ENCODE data around the gene STRN3. TPM values are rescaled to one million over a fixed set of nuclear protein-coding genes. Genes with fewer than 3 reads are reported as not detected.
"Not testable (repeated sequence)": the region's sequence is repeated elsewhere in the genome, so short reads cannot be mapped to it uniquely, and the experiment has no call there.

The STRN3 gene
- total RNA-seq, 2 donors from 2014 or later = 20.3 to 35.7 TPM

DNA sequence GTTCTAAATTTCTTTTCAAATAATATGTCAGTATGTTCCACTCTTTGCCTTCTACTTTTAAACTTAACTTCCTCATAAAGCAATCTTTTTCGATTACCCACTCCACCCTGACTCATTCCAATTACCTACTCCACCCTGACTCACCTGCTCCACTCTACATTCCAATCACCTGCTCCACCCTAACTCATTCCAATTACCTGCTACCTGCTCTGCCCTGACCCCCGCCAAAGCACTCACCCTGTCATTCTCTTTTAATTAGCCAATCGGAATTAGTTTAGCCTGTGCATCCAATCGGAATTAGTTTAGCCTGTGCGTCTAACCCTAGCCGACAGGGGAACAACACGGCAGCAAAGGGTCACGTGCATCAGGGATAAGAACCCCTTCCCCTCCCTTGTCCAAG, 60.3 kb downstream of the STRN3 start:
- Mint-ChIP-seq H3K36me3 (peaks cover 12% of the 10 kb centered on the region), H3K4me1 (ENCODE audit: low read depth in 2 of 2) (peaks cover 29 to 31% of the 10 kb centered on the region in 2 donors)
- not testable (repeated sequence) for DNase-seq (ENCODE audit: low spot score); H3K4me3 Mint-ChIP-seq; H3K27ac Mint-ChIP-seq; H3K9me3 Mint-ChIP-seq; H3K27me3 Mint-ChIP-seq; ATAC-seq

DNA sequence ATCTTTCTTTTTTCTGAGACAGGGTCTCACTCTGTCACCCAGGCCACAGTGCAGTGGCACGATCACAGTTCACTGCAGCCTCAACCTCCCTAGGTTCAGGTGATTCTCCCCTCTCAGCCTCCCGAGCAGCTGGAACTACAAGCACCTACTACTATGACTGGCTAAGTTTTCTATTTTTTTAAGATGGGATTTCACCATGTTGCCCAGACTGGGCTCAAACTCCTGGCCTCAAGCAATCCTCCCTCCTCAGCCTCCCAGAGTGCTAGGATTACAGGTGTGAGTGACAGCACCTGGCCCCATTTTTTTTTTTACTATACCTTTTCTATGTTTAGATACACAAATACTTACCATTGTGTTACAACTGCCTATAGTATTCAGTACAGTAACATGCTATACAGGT, 63.6 kb downstream of the STRN3 start:
- Mint-ChIP-seq H3K4me1 (ENCODE audit: low read depth in 2 of 2) (peaks cover 24 to 29% of the 10 kb centered on the region in 2 donors), H3K36me3 (peaks cover 12% of the 10 kb centered on the region)
- DNase-seq (ENCODE audit: low spot score); H3K27ac Mint-ChIP-seq; H3K4me3 Mint-ChIP-seq; ATAC-seq; H3K27me3 Mint-ChIP-seq; H3K9me3 Mint-ChIP-seq: not testable (repeated sequence)

DNA sequence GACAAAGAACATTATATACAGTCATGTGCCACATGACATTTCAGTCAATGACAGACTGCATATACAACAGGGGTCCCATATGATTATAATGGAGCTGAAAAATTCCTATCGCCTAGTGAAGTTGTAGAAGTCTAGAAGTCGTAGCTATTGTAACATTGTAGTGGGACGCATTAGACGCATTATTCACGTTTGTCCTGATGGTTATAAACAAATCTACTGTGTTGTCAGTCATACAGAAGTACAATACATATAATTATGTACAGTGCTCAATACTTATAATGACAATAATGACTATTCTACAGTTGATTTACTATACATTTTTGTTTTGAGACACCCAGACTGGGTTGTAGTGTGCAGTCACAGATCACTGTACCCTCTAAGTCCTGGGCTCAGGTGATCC, 64.8 kb downstream of the STRN3 start:
- H3K4me1 Mint-ChIP-seq (ENCODE audit: low read depth in 2 of 2) = peaks cover 18 to 28% of the 10 kb centered on the region in 2 donors
- H3K27me3 Mint-ChIP-seq = no peaks in the 10 kb centered on the region
- ATAC-seq (no peak), DNase-seq (ENCODE audit: low spot score) (no peak)
- no peak overlapping the region for H3K27ac Mint-ChIP-seq
- peaks cover 8% of the 10 kb centered on the region for H3K36me3 Mint-ChIP-seq
- peaks cover 5% of the 10 kb centered on the region for H3K9me3 Mint-ChIP-seq
- H3K4me3 Mint-ChIP-seq = no peak overlapping the region

DNA sequence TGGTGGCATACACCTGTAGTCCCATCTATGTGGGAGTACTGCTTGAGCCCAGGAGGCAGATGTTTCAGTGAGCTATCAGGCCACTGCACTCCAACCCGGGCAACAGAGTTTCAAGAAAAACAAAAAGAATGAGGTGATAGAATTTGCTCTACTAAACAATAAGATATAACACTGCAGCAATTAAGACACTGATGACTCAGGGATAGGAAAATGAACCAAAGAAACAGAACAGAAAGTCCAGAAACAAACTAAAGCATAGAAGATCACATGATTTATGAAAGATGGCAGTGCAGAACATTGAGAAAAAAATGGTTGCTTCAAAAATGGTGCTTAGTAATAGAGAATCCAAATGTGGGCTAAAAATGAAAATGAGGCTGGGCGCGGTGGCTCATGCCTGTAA, 66.0 kb downstream of the STRN3 start:
- ATAC-seq = no peak
- no peak for DNase-seq (ENCODE audit: low spot score)
- Mint-ChIP-seq H3K4me1 (ENCODE audit: low read depth in 2 of 2) (peaks cover 14 to 28% of the 10 kb centered on the region in 2 donors), H3K4me3 (no peak overlapping the region), H3K36me3 (no peaks in the 10 kb centered on the region), H3K27ac (no peak overlapping the region), H3K27me3 (no peaks in the 10 kb centered on the region), H3K9me3 (no peaks in the 10 kb centered on the region)

DNA sequence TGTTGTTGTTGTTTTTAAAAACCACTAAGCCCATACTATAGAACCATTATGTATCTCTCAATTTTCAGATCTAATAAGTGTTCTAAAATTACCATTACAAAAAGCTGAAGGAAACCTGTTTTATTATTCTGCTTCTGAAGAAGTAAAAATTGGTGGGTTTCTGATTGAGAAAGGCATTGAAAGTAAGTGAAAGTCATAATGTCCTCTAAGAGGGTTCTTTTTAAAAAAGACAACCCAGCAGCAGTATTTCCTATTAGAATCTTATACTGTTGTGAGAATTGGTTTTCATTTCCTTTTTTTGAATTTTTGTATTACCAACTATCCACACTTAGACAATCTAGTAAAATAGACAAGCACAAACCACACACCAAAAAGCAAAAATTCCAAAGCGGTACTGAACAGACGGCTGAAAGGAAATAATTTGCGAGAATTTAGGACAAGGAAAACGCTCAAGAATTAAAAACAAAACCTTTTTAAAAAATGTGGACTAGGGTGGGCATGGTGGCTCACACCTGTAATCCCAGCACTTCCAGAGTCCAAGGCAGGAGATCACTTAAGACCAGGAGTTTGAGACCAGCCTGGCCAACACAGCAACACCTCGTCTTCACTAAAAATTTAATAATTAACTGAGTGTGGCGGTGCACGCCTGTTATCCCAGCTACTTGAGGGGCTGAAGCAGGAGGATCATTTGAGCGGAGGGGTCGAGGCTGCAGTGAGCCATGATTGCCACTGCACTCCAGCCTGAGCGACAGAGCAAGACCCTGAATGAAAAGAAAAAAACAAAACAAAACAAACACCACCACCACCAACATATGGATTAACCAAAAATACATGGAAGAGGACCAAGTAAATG, 67.4 kb downstream of the STRN3 start:
- ATAC-seq (no peak), DNase-seq (ENCODE audit: low spot score) (no peak)
- Mint-ChIP-seq H3K27ac (no peak overlapping the region), H3K4me3 (no peak overlapping the region), H3K27me3 (no peaks in the 10 kb centered on the region), H3K9me3 (no peaks in the 10 kb centered on the region), H3K4me1 (ENCODE audit: low read depth in 2 of 2) (peaks cover 11 to 22% of the 10 kb centered on the region in 2 donors), H3K36me3 (peaks cover 5% of the 10 kb centered on the region)

DNA sequence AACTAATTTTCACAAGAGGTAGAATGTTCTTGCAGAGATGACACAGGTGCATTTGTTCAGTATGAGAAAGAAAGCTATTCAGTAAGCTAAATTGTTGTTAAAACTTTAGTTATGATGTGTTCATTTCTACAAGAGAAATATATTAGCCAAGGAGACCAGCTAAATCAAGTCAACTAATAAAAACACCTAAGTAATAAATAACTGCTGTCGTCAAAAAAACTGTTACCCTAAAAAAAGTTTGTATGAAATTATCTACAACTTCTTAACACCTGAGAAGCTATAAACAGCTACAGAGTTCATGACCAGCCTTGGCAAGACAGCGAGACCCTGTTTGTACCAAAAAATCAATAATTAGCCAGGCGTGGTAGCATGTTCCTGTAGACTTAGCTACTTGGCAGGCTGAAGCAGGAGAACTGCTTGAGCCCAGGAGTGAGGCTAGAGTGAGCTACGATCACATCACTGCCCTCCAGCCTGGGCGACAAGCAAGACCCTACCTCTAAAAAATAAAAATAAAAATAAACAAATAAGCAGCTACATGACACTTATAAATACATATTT, 68.3 kb downstream of the STRN3 start:
- DNase-seq (ENCODE audit: low spot score) = no peak
- Mint-ChIP-seq H3K36me3 (peaks cover 5% of the 10 kb centered on the region), H3K9me3 (no peaks in the 10 kb centered on the region)

DNA sequence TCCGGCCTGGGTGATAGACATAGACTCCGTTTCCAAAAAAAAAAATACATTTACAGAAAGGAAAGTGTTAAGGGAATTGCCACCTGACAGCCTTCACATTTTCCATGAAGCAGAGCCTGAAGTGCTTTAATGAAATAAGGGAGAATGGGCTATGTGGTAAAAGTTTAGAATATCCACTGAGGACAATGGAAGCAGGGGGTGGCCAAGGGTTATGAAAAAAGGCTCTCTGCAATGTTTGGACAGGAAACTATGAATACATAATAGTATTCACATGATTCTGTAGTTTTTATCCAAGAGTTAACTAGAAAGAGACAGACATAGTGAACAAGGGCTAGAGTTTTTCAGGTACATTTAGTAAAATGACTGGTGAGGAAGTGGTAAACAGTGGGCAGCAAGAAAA, 76.5 kb downstream of the STRN3 start:
- Mint-ChIP-seq H3K9me3 (no peaks in the 10 kb centered on the region), H3K27me3 (no peaks in the 10 kb centered on the region), H3K4me1 (ENCODE audit: low read depth in 2 of 2) (peaks cover 0 to 3% of the 10 kb centered on the region in 2 donors), H3K27ac (peak overlapping the region in 1 of 2 donors; percentile 8), H3K36me3 (peaks cover 17% of the 10 kb centered on the region), H3K4me3 (no peak overlapping the region)
- DNase-seq (ENCODE audit: low spot score) (no peak), ATAC-seq (no peak)

More for the DNA sequence above, 68.3 kb downstream of the STRN3 start:
- peak overlapping the region in 1 of 2 donors; percentile 28 for H3K27ac Mint-ChIP-seq
- H3K27me3 Mint-ChIP-seq = no peaks in the 10 kb centered on the region
- ATAC-seq = no peak
- no peak overlapping the region for H3K4me3 Mint-ChIP-seq
- peaks cover 9 to 18% of the 10 kb centered on the region in 2 donors for H3K4me1 Mint-ChIP-seq (ENCODE audit: low read depth in 2 of 2)

DNA sequence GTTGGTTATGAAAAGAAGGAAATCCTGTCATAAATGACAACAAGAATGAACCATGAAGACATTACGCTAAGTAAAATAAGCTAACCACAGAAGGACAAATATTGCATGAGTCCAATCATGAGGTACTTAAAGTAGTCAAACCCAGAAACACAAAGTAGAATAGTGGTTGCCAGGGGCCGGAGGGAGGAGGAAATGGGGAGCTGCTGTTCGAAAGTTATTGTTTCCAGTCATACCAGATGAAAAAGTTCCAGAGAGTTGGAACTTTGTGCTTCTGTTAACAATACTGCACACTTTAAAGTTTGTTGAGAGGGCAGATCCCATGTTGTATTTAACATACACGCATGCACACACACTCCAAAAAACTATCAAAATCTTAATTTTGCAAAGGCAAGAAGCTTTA, 82.5 kb downstream of the STRN3 start:
- DNase-seq (ENCODE audit: low spot score) (no peak), ATAC-seq (no peak)
- no peaks in the 10 kb centered on the region for H3K9me3 Mint-ChIP-seq
- peak overlapping the region in 1 of 2 donors; percentile 3 for H3K27ac Mint-ChIP-seq
- H3K27me3 Mint-ChIP-seq = no peaks in the 10 kb centered on the region
- peaks cover 5 to 15% of the 10 kb centered on the region in 2 donors for H3K4me1 Mint-ChIP-seq (ENCODE audit: low read depth in 2 of 2)
- no peak overlapping the region for H3K4me3 Mint-ChIP-seq
- H3K36me3 Mint-ChIP-seq = peaks cover 9% of the 10 kb centered on the region

DNA sequence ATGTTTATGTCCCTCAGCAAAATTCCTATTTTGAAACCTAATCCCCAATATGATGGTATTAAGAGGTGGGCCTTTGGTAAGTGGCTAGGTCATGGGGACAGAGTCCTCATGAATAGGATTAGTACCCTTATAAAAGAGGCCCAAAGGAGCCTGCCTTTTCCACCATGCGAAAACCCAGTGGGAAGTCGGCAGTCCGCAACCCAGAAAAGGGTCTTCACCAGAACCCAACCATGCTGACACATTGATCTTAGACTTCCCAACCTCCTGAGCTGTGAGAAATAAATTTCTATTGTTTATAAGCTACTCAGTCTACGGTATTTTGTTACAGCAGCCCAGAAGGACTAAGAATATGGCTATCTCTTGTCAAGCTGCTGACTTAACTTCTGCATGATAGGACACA, 85.3 kb downstream of the STRN3 start:
- no peak overlapping the region for H3K4me3 Mint-ChIP-seq
- peaks cover 5 to 15% of the 10 kb centered on the region in 2 donors for H3K4me1 Mint-ChIP-seq (ENCODE audit: low read depth in 2 of 2)
- H3K36me3 Mint-ChIP-seq = peaks cover 5% of the 10 kb centered on the region
- peak overlapping the region in 1 of 2 donors; percentile 52 for H3K27ac Mint-ChIP-seq
- DNase-seq (ENCODE audit: low spot score) (no peak), ATAC-seq (no peak)
- H3K9me3 Mint-ChIP-seq = no peaks in the 10 kb centered on the region
- H3K27me3 Mint-ChIP-seq = no peaks in the 10 kb centered on the region

DNA sequence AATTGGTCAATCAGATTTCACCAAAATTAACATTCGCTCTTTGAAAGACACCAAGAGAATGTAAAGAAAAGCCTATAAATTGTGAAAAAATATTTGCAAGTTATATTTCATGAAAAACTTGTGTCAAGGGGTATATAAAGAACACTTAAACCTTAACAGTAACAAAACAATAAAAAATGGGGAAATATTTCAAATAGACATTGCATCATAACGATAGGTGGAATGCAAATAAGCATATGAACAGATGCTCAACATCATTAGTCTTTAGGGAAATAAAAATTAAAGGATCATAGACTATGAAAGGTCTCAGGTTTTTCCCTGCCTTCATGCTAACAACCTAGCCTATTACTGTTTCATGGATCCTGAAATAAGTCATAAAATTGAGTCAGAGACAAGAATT, 87.6 kb downstream of the STRN3 start:
- Mint-ChIP-seq H3K4me3 (no peak overlapping the region), H3K36me3 (peaks cover 14% of the 10 kb centered on the region), H3K4me1 (ENCODE audit: low read depth in 2 of 2) (peaks cover 5 to 13% of the 10 kb centered on the region in 2 donors), H3K27ac (no peak overlapping the region), H3K9me3 (no peaks in the 10 kb centered on the region), H3K27me3 (no peaks in the 10 kb centered on the region)
- DNase-seq (ENCODE audit: low spot score) (no peak), ATAC-seq (no peak)

DNA sequence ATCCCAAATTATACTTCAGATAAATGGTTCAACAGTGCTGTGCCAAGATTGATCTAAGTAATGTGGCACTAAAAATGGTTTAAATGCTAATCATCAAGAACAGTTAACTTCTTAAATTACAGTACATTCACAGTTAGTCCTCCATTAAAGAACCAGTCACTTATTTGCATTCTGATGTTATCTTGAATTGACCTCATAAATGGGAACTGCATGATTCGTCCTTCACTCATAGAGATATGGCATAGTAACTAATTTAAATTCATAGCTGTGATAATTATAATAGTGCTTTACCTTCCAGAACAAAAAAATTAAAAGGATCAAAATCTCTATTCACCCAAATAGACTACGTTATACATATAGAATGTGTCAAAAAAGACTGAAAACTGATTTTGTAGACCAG, 90.7 kb downstream of the STRN3 start:
- no peak overlapping the region for H3K27ac Mint-ChIP-seq
- H3K36me3 Mint-ChIP-seq = peaks cover 14% of the 10 kb centered on the region

DNA sequence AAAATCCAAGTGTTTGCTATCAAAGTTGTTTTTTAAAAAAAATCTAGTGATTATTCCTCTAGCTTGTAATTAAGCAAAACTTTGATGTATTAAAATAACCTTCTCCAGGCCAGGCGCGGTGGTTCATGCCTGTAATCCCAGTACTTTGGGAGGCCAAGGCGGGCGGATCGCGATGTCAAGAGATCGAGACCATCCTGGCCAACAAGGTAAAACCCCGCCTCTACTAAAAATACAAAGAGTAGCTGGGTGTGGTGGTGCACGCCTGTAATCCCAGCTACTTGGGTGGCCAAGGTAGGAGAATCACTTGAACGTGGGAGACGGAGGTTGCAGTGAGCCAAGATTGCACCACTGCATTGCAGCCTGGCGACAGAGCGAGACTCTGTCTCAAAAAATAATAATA, 92.2 kb downstream of the STRN3 start:
- not testable (repeated sequence) for H3K9me3 Mint-ChIP-seq; DNase-seq (ENCODE audit: low spot score); H3K4me3 Mint-ChIP-seq; H3K27me3 Mint-ChIP-seq; H3K4me1 Mint-ChIP-seq (ENCODE audit: low read depth in 2 of 2); ATAC-seq; H3K27ac Mint-ChIP-seq
- peaks cover 14% of the 10 kb centered on the region for H3K36me3 Mint-ChIP-seq

More for the DNA sequence above, 90.7 kb downstream of the STRN3 start:
- Mint-ChIP-seq H3K4me1 (ENCODE audit: low read depth in 2 of 2) (peaks cover 1 to 4% of the 10 kb centered on the region in 2 donors), H3K27me3 (no peaks in the 10 kb centered on the region), H3K4me3 (no peak overlapping the region), H3K9me3 (no peaks in the 10 kb centered on the region)
- ATAC-seq (no peak), DNase-seq (ENCODE audit: low spot score) (no peak)

DNA sequence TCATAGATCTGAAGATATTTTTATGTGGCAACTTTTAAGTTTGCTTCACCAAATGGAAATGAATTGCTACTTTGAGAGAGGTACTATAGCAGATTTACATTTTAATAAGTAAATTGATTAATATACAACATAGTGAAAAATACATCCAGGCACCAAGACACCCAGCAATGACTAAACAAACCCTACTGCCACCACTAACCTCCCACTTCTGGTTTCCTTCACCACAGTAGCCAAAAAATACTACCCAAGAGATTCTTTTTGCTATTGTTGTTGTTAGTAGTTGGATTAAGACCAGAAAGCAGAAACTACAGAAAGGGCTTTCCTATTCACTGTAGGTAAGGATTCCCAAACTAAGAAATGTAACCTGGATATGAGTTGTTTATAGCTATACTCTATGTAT, 97.7 kb downstream of the STRN3 start:
- DNase-seq (ENCODE audit: low spot score) = no peak
- ATAC-seq = no peak

DNA sequence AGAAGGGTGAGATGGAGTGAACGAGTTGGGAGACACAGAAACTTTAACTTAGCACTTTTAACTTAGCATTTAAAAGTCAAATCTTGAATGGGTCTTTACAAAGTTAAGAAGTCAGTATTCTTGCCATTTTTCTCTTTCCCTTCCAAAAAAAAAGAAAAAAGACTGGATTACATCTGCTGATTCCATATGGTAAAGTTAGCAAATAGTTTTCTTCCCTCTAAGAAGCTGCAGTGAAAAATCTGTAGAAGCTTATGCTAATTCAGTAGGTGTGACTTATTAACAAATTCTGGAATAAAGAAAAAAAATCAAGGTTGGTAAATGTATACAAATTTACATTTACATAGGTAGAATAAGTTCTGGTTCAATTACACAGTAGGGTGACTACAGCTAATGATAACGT, 100.9 kb downstream of the STRN3 start:
- Mint-ChIP-seq H3K27me3 (no peaks in the 10 kb centered on the region), H3K4me3 (no peak overlapping the region), H3K27ac (no peak overlapping the region), H3K36me3 (no peaks in the 10 kb centered on the region), H3K4me1 (ENCODE audit: low read depth in 2 of 2) (peaks cover 15 to 22% of the 10 kb centered on the region in 2 donors), H3K9me3 (no peaks in the 10 kb centered on the region)
- ATAC-seq = no peak
- DNase-seq (ENCODE audit: low spot score) = no peak

More for the DNA sequence above, 97.7 kb downstream of the STRN3 start:
- H3K4me3 Mint-ChIP-seq = no peak overlapping the region
- H3K9me3 Mint-ChIP-seq = no peaks in the 10 kb centered on the region
- no peaks in the 10 kb centered on the region for H3K36me3 Mint-ChIP-seq
- H3K27ac Mint-ChIP-seq = no peak overlapping the region
- H3K27me3 Mint-ChIP-seq = no peaks in the 10 kb centered on the region
- H3K4me1 Mint-ChIP-seq (ENCODE audit: low read depth in 2 of 2) = peaks cover 12 to 14% of the 10 kb centered on the region in 2 donors
